ENCODE data around the gene IFT25.

IFT25 gene

GRCh38 chr1:53894644-53895043, 50.9 kb downstream of the IFT25 start:
- no peak for TF ChIP-seq CTCF (IDR thresholded peaks at IDR 0.05; ENCODE audit: insufficient read depth, missing control alignments)
- DNase-seq (ENCODE audit: insufficient read length, low spot score) (no peak), FAIRE-seq (no peak)

GRCh38 chr1:53893999-53894636, 51.4 kb downstream of the IFT25 start, which contains the start of gene DIO1:
Gene DIO1 (plus strand): TSS chr1:53894187. CDS start chr1:53894211, 24 bp downstream.
- no peak for TF ChIP-seq CTCF (IDR thresholded peaks at IDR 0.05; ENCODE audit: insufficient read depth, missing control alignments)
- no peak for DNase-seq (ENCODE audit: insufficient read length, low spot score)
- FAIRE-seq, result no peak

- no peak for DNase-seq (ENCODE audit: insufficient read length, low spot score)
- no peak for TF ChIP-seq CTCF (IDR thresholded peaks at IDR 0.05; ENCODE audit: insufficient read depth, missing control alignments)
- FAIRE-seq, result no peak
Measured at GRCh38 chr1:53892911-53893310, 52.6 kb downstream of the IFT25 start.

- TF ChIP-seq CTCF (IDR thresholded peaks at IDR 0.05; ENCODE audit: insufficient read depth, missing control alignments), result no peak
- DNase-seq (ENCODE audit: insufficient read length, low spot score) (no peak), FAIRE-seq (no peak)
Measured at GRCh38 chr1:53891678-53892077, 53.8 kb downstream of the IFT25 start.

GRCh38 chr1:53891018-53891417, 54.5 kb downstream of the IFT25 start:
- FAIRE-seq (no peak), DNase-seq (ENCODE audit: insufficient read length, low spot score) (no peak)
- TF ChIP-seq CTCF (IDR thresholded peaks at IDR 0.05; ENCODE audit: insufficient read depth, missing control alignments), result no peak

- TF ChIP-seq CTCF (IDR thresholded peaks at IDR 0.05; ENCODE audit: insufficient read depth, missing control alignments), result no peak
- FAIRE-seq, result no peak
- DNase-seq (ENCODE audit: insufficient read length, low spot score), result no peak
Measured at GRCh38 chr1:53890522-53890941, 55.0 kb downstream of the IFT25 start.

Data from D721Med (cell line).